Measurements from ENCODE around the gene C1orf226.
"Not testable (repeated sequence)": the region's sequence is repeated elsewhere in the genome, so short reads cannot be mapped to it uniquely, and the experiment has no call there.

- not testable (repeated sequence) for TF ChIP-seq POLR2A (IDR thresholded peaks at IDR 0.05; ENCODE audit: extremely low read depth, insufficient read length); CTCF (IDR thresholded peaks at IDR 0.05; ENCODE audit: low read depth, low read length); MAX (IDR thresholded peaks at IDR 0.05; ENCODE audit: low read depth, low read length); MYC (IDR thresholded peaks at IDR 0.05; ENCODE audit: low read depth, low read length)
These were observed 37.1 kb downstream of the C1orf226 start for GRCh38 chr1:162418584-162418983.
